Measurements from ENCODE around the gene COMT.

COMT gene

GRCh38 chr22:19997561-19998231 is 56.1 kb downstream of the COMT start:
- intact Hi-C loops (cut with DNase I), result no loop called here
- no peak for DNase-seq

GRCh38 chr22:19998232-19998951 is 56.8 kb downstream of the COMT start:
- DNase-seq, result no peak
- intact Hi-C loops (cut with DNase I), result no loop called here

- DNase-seq, result no peak
- intact Hi-C loops (cut with DNase I), result no loop called here
Observed at GRCh38 chr22:19998991-19999820, 57.6 kb downstream of the COMT start.

GRCh38 chr22:20000246-20001081 is 58.9 kb downstream of the COMT start:
- peak in 28 of 42 donors; percentile 27 to 77 (median 54) for DNase-seq
- intact Hi-C loops (cut with DNase I), result no loop called here

GRCh38 chr22:20001082-20001638 is 59.6 kb downstream of the COMT start:
- no peak for DNase-seq
- intact Hi-C loops (cut with DNase I), result no loop called here

GRCh38 chr22:20002128-20002527 is 60.6 kb downstream of the COMT start:
- no peak for DNase-seq
- intact Hi-C loops (cut with DNase I), result no loop called here

GRCh38 chr22:20002636-20003035 is 61.1 kb downstream of the COMT start:
- DNase-seq, result no peak
- intact Hi-C loops (cut with DNase I), result no loop called here

- intact Hi-C loops (cut with DNase I), result no loop called here
- DNase-seq, result no peak
Observed at GRCh38 chr22:20003304-20003703, 61.7 kb downstream of the COMT start.

GRCh38 chr22:20004464-20004863 is 62.9 kb downstream of the COMT start:
- intact Hi-C loops (cut with DNase I), result no loop called here
- no peak for DNase-seq

- DNase-seq, result no peak
- intact Hi-C loops (cut with DNase I), result no loop called here
Observed at GRCh38 chr22:20008221-20008995, 66.8 kb downstream of the COMT start.

GRCh38 chr22:20009018-20009491 is 67.5 kb downstream of the COMT start:
- DNase-seq, result no peak
- intact Hi-C loops (cut with DNase I), result no loop called here

GRCh38 chr22:20009582-20010306 is 68.2 kb downstream of the COMT start:
- DNase-seq, result no peak
- intact Hi-C loops (cut with DNase I), result no loop called here

GRCh38 chr22:20010307-20011122 is 68.9 kb downstream of the COMT start:
- intact Hi-C loops (cut with DNase I), result no loop called here
- DNase-seq, result no peak

GRCh38 chr22:20011123-20011992 is 69.8 kb downstream of the COMT start:
- intact Hi-C loops (cut with DNase I), result no loop called here
- no peak for DNase-seq

GRCh38 chr22:20011993-20012740 is 70.6 kb downstream of the COMT start:
- no peak for DNase-seq
- intact Hi-C loops (cut with DNase I), result loop anchor here (2.0 kb wide), 1 partner anchor 43 kb away; no protein-coding TSS in a partner anchor

All from head of caudate nucleus (tissue), 42 donors.